Measurements from ENCODE around the gene VIPR2. TPM values are rescaled to one million over a fixed set of nuclear protein-coding genes. Genes with fewer than 3 reads are reported as not detected.
"Not testable (repeated sequence)": the region's sequence is repeated elsewhere in the genome, so short reads cannot be mapped to it uniquely, and the experiment has no call there.

Gene VIPR2
- total RNA-seq, 4 donors from 2014 or later, result 0.53 to 2.5 (median 1.8) TPM

GRCh38 chr7:159084069-159084801 is 60.4 kb downstream of the VIPR2 start:
- H3K9me3 ChIP-seq, result no peaks in the 10 kb centered on the region
- H3K4me1 ChIP-seq, result no peaks in the 10 kb centered on the region
- TF ChIP-seq POLR2A (IDR thresholded peaks at IDR 0.05) (no peak), CTCF (IDR thresholded peaks at IDR 0.05) (no peak)
- no peak overlapping the region for H3K4me3 ChIP-seq
- no peaks in the 10 kb centered on the region for H3K27me3 ChIP-seq
- H3K36me3 ChIP-seq, result no peaks in the 10 kb centered on the region
- peak in 2 of 3 donors; percentile 30 to 38 for DNase-seq
- H3K27ac ChIP-seq, result no peak overlapping the region

- TF ChIP-seq POLR2A (IDR thresholded peaks at IDR 0.05), result no peak
- no peak for TF ChIP-seq CTCF (IDR thresholded peaks at IDR 0.05)
- H3K27me3 ChIP-seq, result no peaks in the 10 kb centered on the region
- no peaks in the 10 kb centered on the region for H3K9me3 ChIP-seq
- H3K4me3 ChIP-seq, result no peak overlapping the region
- no peaks in the 10 kb centered on the region for H3K4me1 ChIP-seq
- H3K27ac ChIP-seq, result no peak overlapping the region
- no peaks in the 10 kb centered on the region for H3K36me3 ChIP-seq
- DNase-seq, result peak in 1 of 3 donors; percentile 10
These were observed 61.0 kb downstream of the VIPR2 start for GRCh38 chr7:159083698-159084068.

- Histone ChIP-seq H3K36me3 (no peaks in the 10 kb centered on the region), H3K4me3 (no peak overlapping the region), H3K4me1 (no peaks in the 10 kb centered on the region), H3K27me3 (no peaks in the 10 kb centered on the region), H3K9me3 (no peaks in the 10 kb centered on the region), H3K27ac (no peak overlapping the region)
- DNase-seq, result peak in 1 of 3 donors; percentile 34
- TF ChIP-seq POLR2A (IDR thresholded peaks at IDR 0.05) (no peak), CTCF (IDR thresholded peaks at IDR 0.05) (no peak)
These were observed 61.5 kb downstream of the VIPR2 start for GRCh38 chr7:159083001-159083697.

GRCh38 chr7:159082075-159082474 is 62.6 kb downstream of the VIPR2 start:
- not testable (repeated sequence) for DNase-seq, H3K27ac ChIP-seq, H3K9me3 ChIP-seq, H3K27me3 ChIP-seq, H3K4me3 ChIP-seq, H3K36me3 ChIP-seq, H3K4me1 ChIP-seq

- TF ChIP-seq CTCF (IDR thresholded peaks at IDR 0.05) (no peak), POLR2A (IDR thresholded peaks at IDR 0.05) (no peak)
- no peak overlapping the region for H3K4me3 ChIP-seq
- no peaks in the 10 kb centered on the region for H3K4me1 ChIP-seq
- no peaks in the 10 kb centered on the region for H3K36me3 ChIP-seq
- DNase-seq, result no peak
- H3K27ac ChIP-seq, result no peak overlapping the region
- no peaks in the 10 kb centered on the region for H3K9me3 ChIP-seq
- no peaks in the 10 kb centered on the region for H3K27me3 ChIP-seq
These were observed 65.8 kb downstream of the VIPR2 start for GRCh38 chr7:159078911-159079270.

- no peak overlapping the region for H3K4me3 ChIP-seq
- no peak for DNase-seq
- H3K36me3 ChIP-seq, result no peaks in the 10 kb centered on the region
- H3K27ac ChIP-seq, result no peak overlapping the region
- H3K9me3 ChIP-seq, result no peaks in the 10 kb centered on the region
- no peaks in the 10 kb centered on the region for H3K27me3 ChIP-seq
- TF ChIP-seq CTCF (IDR thresholded peaks at IDR 0.05), result no peak
- no peak for TF ChIP-seq POLR2A (IDR thresholded peaks at IDR 0.05)
- no peaks in the 10 kb centered on the region for H3K4me1 ChIP-seq
These were observed 66.3 kb downstream of the VIPR2 start for GRCh38 chr7:159078193-159078910.
